HFF-Myc (cell line): ENCODE measurements around the gene SELENBP1.

ENCODE experiments used
- DNase-seq: peaks from one replicate; pipeline ENCODE4 v3.0.0-alpha.2; 2011; ENCODE audit warnings: low read depth; ENCODE audit errors: extremely low read depth
- H3K4me3 ChIP-seq: replicated peaks from 2 replicates; pipeline ENCODE4 v1.5.1; 2011; ENCODE audit warnings: low read depth, mild to moderate bottlenecking, control low read depth, low read length
- TF ChIP-seq, protein P1 (sequence below): IDR thresholded peaks from 2 replicates; pipeline ENCODE4 v1.5.1; 2012; ENCODE audit warnings: mild to moderate bottlenecking, low read depth, low read length, control low read depth; ENCODE audit errors: missing control alignments

SELENBP1 gene

GRCh38 chr1:151342569-151342968 is 29.9 kb downstream of the SELENBP1 start:
- H3K4me3 ChIP-seq, result no peak overlapping the region
- no peak for DNase-seq
- TF ChIP-seq, protein P1, sequence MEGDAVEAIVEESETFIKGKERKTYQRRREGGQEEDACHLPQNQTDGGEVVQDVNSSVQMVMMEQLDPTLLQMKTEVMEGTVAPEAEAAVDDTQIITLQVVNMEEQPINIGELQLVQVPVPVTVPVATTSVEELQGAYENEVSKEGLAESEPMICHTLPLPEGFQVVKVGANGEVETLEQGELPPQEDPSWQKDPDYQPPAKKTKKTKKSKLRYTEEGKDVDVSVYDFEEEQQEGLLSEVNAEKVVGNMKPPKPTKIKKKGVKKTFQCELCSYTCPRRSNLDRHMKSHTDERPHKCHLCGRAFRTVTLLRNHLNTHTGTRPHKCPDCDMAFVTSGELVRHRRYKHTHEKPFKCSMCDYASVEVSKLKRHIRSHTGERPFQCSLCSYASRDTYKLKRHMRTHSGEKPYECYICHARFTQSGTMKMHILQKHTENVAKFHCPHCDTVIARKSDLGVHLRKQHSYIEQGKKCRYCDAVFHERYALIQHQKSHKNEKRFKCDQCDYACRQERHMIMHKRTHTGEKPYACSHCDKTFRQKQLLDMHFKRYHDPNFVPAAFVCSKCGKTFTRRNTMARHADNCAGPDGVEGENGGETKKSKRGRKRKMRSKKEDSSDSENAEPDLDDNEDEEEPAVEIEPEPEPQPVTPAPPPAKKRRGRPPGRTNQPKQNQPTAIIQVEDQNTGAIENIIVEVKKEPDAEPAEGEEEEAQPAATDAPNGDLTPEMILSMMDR, result no peak

- no peak for DNase-seq
- H3K4me3 ChIP-seq, result no peak overlapping the region
- TF ChIP-seq, protein P1, result no peak
These were observed 30.5 kb downstream of the SELENBP1 start for GRCh38 chr1:151342021-151342420.

GRCh38 chr1:151340870-151341754 is 31.4 kb downstream of the SELENBP1 start:
- no peak overlapping the region for H3K4me3 ChIP-seq
- TF ChIP-seq, protein P1, result peak; percentile 67
- peak; percentile 79 for DNase-seq

- no peak overlapping the region for H3K4me3 ChIP-seq
- TF ChIP-seq, protein P1, result no peak
- no peak for DNase-seq
These were observed 35.9 kb downstream of the SELENBP1 start for GRCh38 chr1:151336556-151336955.

DNA sequence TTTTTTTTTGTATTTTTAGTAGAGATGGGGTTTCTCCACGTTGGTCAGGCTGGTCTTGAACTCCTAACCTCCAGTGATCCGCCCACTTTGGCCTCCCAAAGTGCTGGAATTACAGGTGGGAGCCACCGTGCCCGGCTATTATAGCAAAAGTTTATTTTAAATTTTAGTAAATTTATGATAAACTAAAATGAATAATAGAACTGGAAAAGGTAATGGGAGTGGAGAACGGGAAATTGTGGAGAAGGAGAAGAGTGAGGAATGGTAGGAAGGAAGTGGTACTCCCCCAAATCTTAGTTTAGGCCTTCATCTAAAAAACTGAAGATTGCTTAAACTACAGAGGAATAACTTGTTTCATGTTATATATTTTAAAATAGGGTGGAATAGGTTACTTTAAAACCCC is 37.7 kb downstream of the SELENBP1 start:
- no peak overlapping the region for H3K4me3 ChIP-seq
- no peak for DNase-seq
- TF ChIP-seq, protein P1, result no peak

DNA sequence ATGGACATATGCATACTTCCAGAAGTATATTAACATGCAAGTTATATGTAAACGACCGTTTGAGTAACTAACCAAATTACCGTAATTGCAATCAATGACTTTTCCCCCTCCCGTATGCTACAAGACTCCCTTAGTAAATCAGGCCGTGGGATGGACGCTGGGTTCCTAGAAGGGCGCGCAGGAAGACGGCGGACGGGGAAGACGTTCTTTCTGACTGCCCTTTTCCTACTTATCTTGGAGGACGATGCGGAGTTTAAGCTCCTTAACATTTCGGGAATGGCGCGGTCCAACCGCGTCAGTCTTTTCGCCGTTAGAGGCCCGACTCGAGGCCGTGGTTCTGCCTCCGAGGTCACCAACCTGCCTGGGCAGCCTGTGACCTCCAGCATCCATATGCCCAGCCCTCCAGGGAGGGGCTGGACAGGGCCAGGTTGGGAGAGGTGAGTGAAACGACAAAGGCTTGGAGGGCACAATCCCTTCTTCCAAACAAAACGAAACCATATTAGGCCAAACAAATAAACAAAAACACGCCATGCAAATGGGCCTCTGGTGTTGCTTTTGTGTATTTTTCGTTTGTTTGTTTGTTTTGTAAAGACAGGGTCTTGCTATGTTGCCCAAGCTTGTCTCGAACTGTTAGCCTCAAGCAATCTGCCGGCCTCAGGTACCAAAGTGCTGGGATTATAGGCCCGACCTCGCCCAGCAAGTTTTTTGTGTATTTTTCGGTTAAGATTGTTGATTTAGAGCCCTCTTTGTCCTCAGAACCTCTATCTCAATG is 44.4 kb downstream of the SELENBP1 start:
- TF ChIP-seq, protein P1, result no peak
- no peak for DNase-seq

More for the DNA sequence above, 44.4 kb downstream of the SELENBP1 start:
- H3K4me3 ChIP-seq, result peak overlapping the region; percentile 50
